Neural progenitor cell (in vitro differentiated cells): ENCODE measurements around the gene ZIC5. TPM values are rescaled to one million over a fixed set of nuclear protein-coding genes. Genes with fewer than 3 reads are reported as not detected.
A peak's percentile ranks its signal among the peaks of the same experiment; 100 is the strongest.

Experiments used
- DNase-seq: peaks from one replicate; pipeline ENCODE4 v3.0.0-alpha.2; 2016; ENCODE audit warnings: low spot score
- H2AFZ ChIP-seq: fragments of 200-600 bp; sonication (generic); replicated peaks from 2 replicates; pipeline ENCODE4 v1.6.1; 2016; ENCODE audit warnings: antibody characterized with exemption
- H3F3A ChIP-seq: fragments of 200-600 bp; sonication (generic); 2 replicates; pipeline ENCODE4 v1.6.1; 2016; ENCODE audit warnings: antibody characterized with exemption, low read depth
- H3K27ac ChIP-seq: fragments of 200-600 bp; sonication (generic); 2 replicates; pipeline ENCODE4 v1.5.1; 2016; ENCODE audit warnings: mild to moderate bottlenecking
- H3K27me3 ChIP-seq: fragments of 200-600 bp; sonication (generic); 2 replicates; pipeline ENCODE4 v1.6.1; 2016; ENCODE audit warnings: mild to moderate bottlenecking, moderate library complexity
- H3K36me3 ChIP-seq: fragments of 200-600 bp; sonication (generic); 2 replicates; pipeline ENCODE4 v1.5.1; 2016
- H3K4me1 ChIP-seq: fragments of 200-600 bp; sonication (generic); 2 replicates; pipeline ENCODE4 v1.6.1; 2016; ENCODE audit warnings: mixed run types
- H3K4me2 ChIP-seq: fragments of 200-600 bp; sonication (generic); 2 replicates; pipeline ENCODE4 v1.6.1; 2016
- H3K4me3 ChIP-seq: fragments of 200-600 bp; sonication (generic); 2 replicates; pipeline ENCODE4 v1.5.1; 2016
- H3K79me2 ChIP-seq: fragments of 200-600 bp; sonication (generic); 2 replicates; pipeline ENCODE4 v1.6.1; 2016; ENCODE audit warnings: low read depth
- H3K9ac ChIP-seq: fragments of 200-600 bp; sonication (generic); 2 replicates; pipeline ENCODE4 v1.6.1; 2016
- H3K9me3 ChIP-seq: fragments of 200-600 bp; sonication (generic); 2 replicates; pipeline ENCODE4 v1.5.1; 2016; ENCODE audit warnings: low read depth
- H4K20me1 ChIP-seq: fragments of 200-600 bp; sonication (generic); 2 replicates; pipeline ENCODE4 v1.6.1; 2016; ENCODE audit warnings: low read depth
- H3K27ac Mint-ChIP-seq: 3 replicates; pipeline ENCODE4 v1.8.0; 2021; ENCODE audit warnings: mixed read lengths
- H3K27me3 Mint-ChIP-seq: 2 replicates; pipeline ENCODE4 v1.8.0; 2022; ENCODE audit warnings: low read depth, mild to moderate bottlenecking, inconsistent platforms, moderate library complexity, mixed read lengths; ENCODE audit not compliant: insufficient read depth
- H3K36me3 Mint-ChIP-seq: 3 replicates; pipeline ENCODE4 v1.8.0; 2021; ENCODE audit warnings: mixed read lengths
- H3K4me1 Mint-ChIP-seq: 3 replicates; pipeline ENCODE4 v1.8.0; 2021; ENCODE audit warnings: mixed read lengths
- H3K4me3 Mint-ChIP-seq: 3 replicates; pipeline ENCODE4 v1.8.0; 2021; ENCODE audit warnings: mild to moderate bottlenecking, moderate library complexity, mixed read lengths
- H3K9me3 Mint-ChIP-seq: 3 replicates; pipeline ENCODE4 v1.8.0; 2020; ENCODE audit warnings: mixed read lengths
- CTCF ChIP-seq: fragments of 200-600 bp; sonication (generic); IDR thresholded peaks from 2 replicates; pipeline ENCODE4 v1.5.1; 2017; ENCODE audit warnings: antibody characterized with exemption, mild to moderate bottlenecking
- EZH2 ChIP-seq: fragments of 200-600 bp; sonication (generic); IDR thresholded peaks from 2 replicates; pipeline ENCODE4 v1.6.1; 2017; ENCODE audit warnings: antibody characterized with exemption, mild to moderate bottlenecking, moderate library complexity
- EZH2phosphoT487 ChIP-seq: fragments of 200-600 bp; sonication (generic); IDR thresholded peaks from 2 replicates; pipeline ENCODE4 v1.6.1; 2017; ENCODE audit warnings: antibody characterized with exemption
- total RNA-seq: library from RNA; depleted of rRNA; stranded (reverse); fragments of >200 nt; gene quantifications from 2 replicates; pipeline ENCODE4 v1.2.3, GENCODE V29; 2015; ENCODE audit warnings: low replicate concordance

Gene ZIC5
- total RNA-seq, 1 donor from 2014 or later, result 35.7 TPM

GRCh38 chr13:99984461-99985240, 13.1 kb upstream of the ZIC5 start:
- no peak for TF ChIP-seq EZH2
- TF ChIP-seq EZH2phosphoT487, result no peak
- TF ChIP-seq CTCF, result no peak
- Histone ChIP-seq H3K36me3 (peaks cover 35% of the 10 kb centered on the region), H3K4me3 (peak overlapping the region; percentile 76), H3K27ac (peak overlapping the region; percentile 99), H3K4me2 (peak overlapping the region; percentile 97), H3K79me2 (peaks cover 95% of the 10 kb centered on the region), H2AFZ (no peak overlapping the region), H3K27me3 (peaks cover 23% of the 10 kb centered on the region), H3K9me3 (no peaks in the 10 kb centered on the region), H3K4me1 (peaks cover 32% of the 10 kb centered on the region), H4K20me1 (peaks cover 82% of the 10 kb centered on the region), H3K9ac (peak overlapping the region; percentile 75), H3F3A (peaks cover 90% of the 10 kb centered on the region)
- peaks cover 20% of the 10 kb centered on the region for H3K9me3 Mint-ChIP-seq
- peaks cover 50% of the 10 kb centered on the region for H3K36me3 Mint-ChIP-seq
- peak; percentile 65 for DNase-seq
- H3K27me3 Mint-ChIP-seq, result peaks cover 40% of the 10 kb centered on the region
- H3K4me1 Mint-ChIP-seq, result peaks cover 29% of the 10 kb centered on the region
- H3K4me3 Mint-ChIP-seq, result peak overlapping the region; percentile 100
- H3K27ac Mint-ChIP-seq, result peak overlapping the region; percentile 100

GRCh38 chr13:99983499-99984401, 12.2 kb upstream of the ZIC5 start:
- Histone ChIP-seq H3K4me2 (peak overlapping the region; percentile 97), H3K27ac (peak overlapping the region; percentile 99)

More at GRCh38 chr13:99983499-99984401, 12.2 kb upstream of the ZIC5 start:
- H3F3A ChIP-seq, result peaks cover 90% of the 10 kb centered on the region
- Mint-ChIP-seq H3K4me3 (peak overlapping the region; percentile 100), H3K36me3 (peaks cover 50% of the 10 kb centered on the region), H3K27me3 (peaks cover 40% of the 10 kb centered on the region), H3K9me3 (peaks cover 20% of the 10 kb centered on the region), H3K4me1 (peaks cover 21% of the 10 kb centered on the region), H3K27ac (peak overlapping the region; percentile 100)
- H3K27me3 ChIP-seq, result peaks cover 16% of the 10 kb centered on the region
- no peaks in the 10 kb centered on the region for H3K9me3 ChIP-seq
- TF ChIP-seq EZH2phosphoT487, result no peak
- no peak for TF ChIP-seq EZH2
- no peak for TF ChIP-seq CTCF
- peak overlapping the region; percentile 75 for H3K9ac ChIP-seq
- peaks cover 95% of the 10 kb centered on the region for H3K79me2 ChIP-seq
- H3K4me1 ChIP-seq, result peaks cover 25% of the 10 kb centered on the region
- H3K36me3 ChIP-seq, result peaks cover 35% of the 10 kb centered on the region
- H3K4me3 ChIP-seq, result peak overlapping the region; percentile 76
- no peak overlapping the region for H2AFZ ChIP-seq
- peaks cover 82% of the 10 kb centered on the region for H4K20me1 ChIP-seq
- DNase-seq, result peak; percentile 48
